ENCODE results near the gene DPYSL4. TPM values are rescaled to one million over a fixed set of nuclear protein-coding genes. Genes with fewer than 3 reads are reported as not detected.

Gene DPYSL4
- polyA plus RNA-seq, 1 experiment: 5.3 TPM

- H3K27me3 ChIP-seq (ENCODE audit: control insufficient read depth, insufficient read depth, low read length): no peaks in the 10 kb centered on the region
- DNase-seq (ENCODE audit: low read depth): no peak
- H3K4me3 ChIP-seq (ENCODE audit: low read depth, low read length): no peak overlapping the region
- TF ChIP-seq CTCF (IDR thresholded peaks at IDR 0.05; ENCODE audit: insufficient read depth, low read depth, low read length): no peak
- POLR2A ChIA-PET: no interaction called here
- CTCF ChIA-PET: no interaction called here
- no peaks in the 10 kb centered on the region for H3K36me3 ChIP-seq (ENCODE audit: control insufficient read depth, insufficient read depth, low read length)
Measured at GRCh38 chr10:132250481-132251475, 64.0 kb downstream of the DPYSL4 start.

GRCh38 chr10:132251928-132252327, 65.2 kb downstream of the DPYSL4 start:
- TF ChIP-seq CTCF (IDR thresholded peaks at IDR 0.05; ENCODE audit: insufficient read depth, low read depth, low read length): no peak
- Histone ChIP-seq H3K36me3 (ENCODE audit: control insufficient read depth, insufficient read depth, low read length) (no peaks in the 10 kb centered on the region), H3K4me3 (ENCODE audit: low read depth, low read length) (no peak overlapping the region), H3K27me3 (ENCODE audit: control insufficient read depth, insufficient read depth, low read length) (no peaks in the 10 kb centered on the region)
- CTCF ChIA-PET: no interaction called here
- no peak for DNase-seq (ENCODE audit: low read depth)
- POLR2A ChIA-PET: no interaction called here

- CTCF ChIA-PET: no interaction called here
- Histone ChIP-seq H3K36me3 (ENCODE audit: control insufficient read depth, insufficient read depth, low read length) (no peaks in the 10 kb centered on the region), H3K27me3 (ENCODE audit: control insufficient read depth, insufficient read depth, low read length) (no peaks in the 10 kb centered on the region), H3K4me3 (ENCODE audit: low read depth, low read length) (no peak overlapping the region)
- TF ChIP-seq CTCF (IDR thresholded peaks at IDR 0.05; ENCODE audit: insufficient read depth, low read depth, low read length): 0 out of 2 replicates have a peak, but pooled peaks have one; percentile 16
- DNase-seq (ENCODE audit: low read depth): no peak
- POLR2A ChIA-PET: no interaction called here
Measured at GRCh38 chr10:132252412-132252811, 65.7 kb downstream of the DPYSL4 start.

GRCh38 chr10:132253092-132253687, 66.4 kb downstream of the DPYSL4 start:
- Histone ChIP-seq H3K27me3 (ENCODE audit: control insufficient read depth, insufficient read depth, low read length) (no peaks in the 10 kb centered on the region), H3K4me3 (ENCODE audit: low read depth, low read length) (no peak overlapping the region), H3K36me3 (ENCODE audit: control insufficient read depth, insufficient read depth, low read length) (no peaks in the 10 kb centered on the region)
- CTCF ChIA-PET: interaction anchor here (0.6 kb wide), 1 partner anchor 20 kb away, joined by 3 read pairs; no protein-coding TSS in a partner anchor
- no peak for DNase-seq (ENCODE audit: low read depth)
- POLR2A ChIA-PET: no interaction called here
- TF ChIP-seq CTCF (IDR thresholded peaks at IDR 0.05; ENCODE audit: insufficient read depth, low read depth, low read length): no peak

- no peaks in the 10 kb centered on the region for H3K27me3 ChIP-seq (ENCODE audit: control insufficient read depth, insufficient read depth, low read length)
- POLR2A ChIA-PET: no interaction called here
- TF ChIP-seq CTCF (IDR thresholded peaks at IDR 0.05; ENCODE audit: insufficient read depth, low read depth, low read length): no peak
- CTCF ChIA-PET: no interaction called here
- H3K4me3 ChIP-seq (ENCODE audit: low read depth, low read length): no peak overlapping the region
- H3K36me3 ChIP-seq (ENCODE audit: control insufficient read depth, insufficient read depth, low read length): no peaks in the 10 kb centered on the region
- DNase-seq (ENCODE audit: low read depth): no peak
Measured at GRCh38 chr10:132254841-132255240, 68.1 kb downstream of the DPYSL4 start.
